ENCODE results near the gene HMCN2. TPM values are rescaled to one million over a fixed set of nuclear protein-coding genes. Genes with fewer than 3 reads are reported as not detected.

Gene HMCN2
- total RNA-seq, 1 experiment from 2014 or later = 8.6 TPM

- H3K4ac ChIP-seq (ENCODE audit: low read depth, low read length) = no peak overlapping the region
- H3K9me3 ChIP-seq (ENCODE audit: control insufficient read depth, low read depth, low read length) = no peaks in the 10 kb centered on the region
- no peaks in the 10 kb centered on the region for H3K23me2 ChIP-seq (ENCODE audit: insufficient read length, low read depth, low read length, poor library complexity, severe bottlenecking)
- H3K56ac ChIP-seq (ENCODE audit: insufficient read length, low read depth, low read length) = no peak overlapping the region
- no peak overlapping the region for H3K18ac ChIP-seq (ENCODE audit: insufficient read length, low read depth, low read length)
- no peak for TF ChIP-seq CTCF (conservative IDR thresholded peaks at IDR 0.05)
- no peak overlapping the region for H2AFZ ChIP-seq (ENCODE audit: low read length)
- H2AK5ac ChIP-seq (ENCODE audit: insufficient read length, low read length) = no peak overlapping the region
- H4K8ac ChIP-seq (replicated peaks; ENCODE audit: insufficient read length, low read depth, low read length) = no peak overlapping the region
- no peak overlapping the region for H3K14ac ChIP-seq (ENCODE audit: insufficient read depth, low read length)
- H2BK20ac ChIP-seq (ENCODE audit: low read depth, low read length, poor library complexity, severe bottlenecking) = no peak overlapping the region
- H3K9ac ChIP-seq (ENCODE audit: extremely low read depth, insufficient read length, low read length) = no peak overlapping the region
- H3K27ac Mint-ChIP-seq = no peak overlapping the region; a peak in 1 of 7 replicates
- no peak overlapping the region for H2BK12ac ChIP-seq (ENCODE audit: insufficient read length, low read depth, low read length)
- H3K36me3 Mint-ChIP-seq (ENCODE audit: insufficient read depth in 1 of 3, low read depth in 3 of 3) = peaks cover 5 to 27% (median 11%) of the 10 kb centered on the region in 3 experiments; a peak in 6 of 7 replicates
- H3K27me3 Mint-ChIP-seq (ENCODE audit: low read depth) = no peaks in the 10 kb centered on the region
- no peak overlapping the region for H4K5ac ChIP-seq (ENCODE audit: insufficient read length, low read depth, low read length)
- no peak overlapping the region for H4K91ac ChIP-seq (ENCODE audit: insufficient read length, low read depth, low read length)
- DNase-seq = no peak
- no peaks in the 10 kb centered on the region for H3K4me1 ChIP-seq (ENCODE audit: insufficient read depth, low read length)
- WGBS (ENCODE audit: extremely low coverage, insufficient read length, low lambda C conversion rate) = no CpG with 5 or more reads among the region's 16 CpGs
- no peaks in the 10 kb centered on the region for H3K79me2 ChIP-seq (ENCODE audit: insufficient read depth, low read length)
- H3K4me3 Mint-ChIP-seq = no peak overlapping the region
- no peak overlapping the region for H3K4me2 ChIP-seq (ENCODE audit: insufficient read depth, insufficient read length, low read length)
- H3T11ph ChIP-seq (ENCODE audit: low read length) = no peak overlapping the region
- H3K4me1 Mint-ChIP-seq = peaks cover 6 to 33% of the 10 kb centered on the region in 2 experiments
- no peak overlapping the region for H3K27ac ChIP-seq (ENCODE audit: insufficient read length, low read depth, low read length)
- H3K9me3 Mint-ChIP-seq = no peaks in the 10 kb centered on the region; a peak in 1 of 5 replicates
- H3K23ac ChIP-seq (ENCODE audit: insufficient read length, low read depth, low read length) = no peak overlapping the region
- no peaks in the 10 kb centered on the region for H3K79me1 ChIP-seq (ENCODE audit: insufficient read depth, low read depth, low read length, poor library complexity, severe bottlenecking)
- H3K27me3 ChIP-seq (ENCODE audit: insufficient read depth, low read length) = no peaks in the 10 kb centered on the region
- no peak overlapping the region for H2BK120ac ChIP-seq (ENCODE audit: low read depth, low read length, poor library complexity, severe bottlenecking)
- no peaks in the 10 kb centered on the region for H4K20me1 ChIP-seq (ENCODE audit: control insufficient read depth, insufficient read depth, insufficient read length)
- no peak overlapping the region for H2BK5ac ChIP-seq (ENCODE audit: insufficient read length, low read length)
- H2BK15ac ChIP-seq (ENCODE audit: low read depth, low read length) = no peak overlapping the region
These were observed 47.7 kb downstream of the HMCN2 start for GRCh38 chr9:130313103-130313858.

Data from H9 (cell line).